ENCODE data around the gene SLC12A6.
"Not testable (repeated sequence)": the region's sequence is repeated elsewhere in the genome, so short reads cannot be mapped to it uniquely, and the experiment has no call there.

SLC12A6 gene

GRCh38 chr15:34342213-34342736 is 4.7 kb upstream of the SLC12A6 start:
- not testable (repeated sequence) for H3K4me3 Mint-ChIP-seq; DNase-seq (ENCODE audit: low spot score in 2 of 2)

GRCh38 chr15:34341381-34342212 is 4.0 kb upstream of the SLC12A6 start:
- Mint-ChIP-seq H3K27ac (no peak overlapping the region), H3K4me1 (peaks cover 19% of the 10 kb centered on the region), H3K4me3 (no peak overlapping the region), H3K9me3 (no peaks in the 10 kb centered on the region), H3K36me3 (peaks cover 55% of the 10 kb centered on the region)
- ATAC-seq (no peak), DNase-seq (ENCODE audit: low spot score in 2 of 2) (no peak)

More at GRCh38 chr15:34342213-34342736, 4.7 kb upstream of the SLC12A6 start:
- peaks cover 12% of the 10 kb centered on the region for H3K4me1 Mint-ChIP-seq
- not testable (repeated sequence) for H3K9me3 Mint-ChIP-seq, ATAC-seq, H3K27ac Mint-ChIP-seq
- peaks cover 48% of the 10 kb centered on the region for H3K36me3 Mint-ChIP-seq

- no peak overlapping the region for H3K4me3 Mint-ChIP-seq
- DNase-seq (ENCODE audit: low spot score in 2 of 2) (no peak), ATAC-seq (no peak)
- peaks cover 32% of the 10 kb centered on the region for H3K4me1 Mint-ChIP-seq
- H3K9me3 Mint-ChIP-seq = no peaks in the 10 kb centered on the region
- H3K36me3 Mint-ChIP-seq = peaks cover 58% of the 10 kb centered on the region
- no peak overlapping the region for H3K27ac Mint-ChIP-seq
Measured at GRCh38 chr15:34339946-34340345, 2.4 kb upstream of the SLC12A6 start.

GRCh38 chr15:34338347-34338746 is 766 bp upstream of the SLC12A6 start:
- H3K4me3 Mint-ChIP-seq = peak overlapping the region; percentile 96
- peaks cover 58% of the 10 kb centered on the region for H3K36me3 Mint-ChIP-seq
- H3K9me3 Mint-ChIP-seq = no peaks in the 10 kb centered on the region
- DNase-seq (ENCODE audit: low spot score in 2 of 2) (no peak), ATAC-seq (no peak)
- peaks cover 39% of the 10 kb centered on the region for H3K4me1 Mint-ChIP-seq
- no peak overlapping the region for H3K27ac Mint-ChIP-seq

GRCh38 chr15:34336991-34337556 is 507 bp downstream of the SLC12A6 start:
- Mint-ChIP-seq H3K36me3 (peaks cover 56% of the 10 kb centered on the region), H3K9me3 (no peaks in the 10 kb centered on the region), H3K4me3 (peak overlapping the region; percentile 96), H3K4me1 (peaks cover 41% of the 10 kb centered on the region), H3K27ac (peak overlapping the region; percentile 95)
- DNase-seq (ENCODE audit: low spot score in 2 of 2) (no peak), ATAC-seq (peak; percentile 11)

- Mint-ChIP-seq H3K4me3 (peak overlapping the region; percentile 96), H3K27ac (peak overlapping the region; percentile 95), H3K9me3 (no peaks in the 10 kb centered on the region), H3K36me3 (peaks cover 49% of the 10 kb centered on the region), H3K4me1 (peaks cover 41% of the 10 kb centered on the region)
- ATAC-seq (no peak), DNase-seq (ENCODE audit: low spot score in 2 of 2) (no peak)
Measured at GRCh38 chr15:34336231-34336990, 1.2 kb downstream of the SLC12A6 start.

- ATAC-seq = no peak
- peaks cover 39% of the 10 kb centered on the region for H3K36me3 Mint-ChIP-seq
- peaks cover 42% of the 10 kb centered on the region for H3K4me1 Mint-ChIP-seq
- peak overlapping the region; percentile 95 for H3K27ac Mint-ChIP-seq
- DNase-seq (ENCODE audit: low spot score in 2 of 2) = no peak
- peak overlapping the region; percentile 96 for H3K4me3 Mint-ChIP-seq
- no peaks in the 10 kb centered on the region for H3K9me3 Mint-ChIP-seq
Measured at GRCh38 chr15:34335176-34336032, 2.2 kb downstream of the SLC12A6 start.

GRCh38 chr15:34334672-34335071 is 2.9 kb downstream of the SLC12A6 start:
- no peak for DNase-seq (ENCODE audit: low spot score in 2 of 2)
- no peak for ATAC-seq
- peak overlapping the region; percentile 95 for H3K27ac Mint-ChIP-seq
- peaks cover 32% of the 10 kb centered on the region for H3K36me3 Mint-ChIP-seq
- no peaks in the 10 kb centered on the region for H3K9me3 Mint-ChIP-seq
- H3K4me3 Mint-ChIP-seq = peak overlapping the region; percentile 96
- H3K4me1 Mint-ChIP-seq = peaks cover 42% of the 10 kb centered on the region

- no peak overlapping the region for H3K27ac Mint-ChIP-seq
- H3K4me3 Mint-ChIP-seq = peak overlapping the region; percentile 96
- no peak for DNase-seq (ENCODE audit: low spot score in 2 of 2)
- no peak for ATAC-seq
- H3K9me3 Mint-ChIP-seq = no peaks in the 10 kb centered on the region
- H3K36me3 Mint-ChIP-seq = peaks cover 12% of the 10 kb centered on the region
- peaks cover 51% of the 10 kb centered on the region for H3K4me1 Mint-ChIP-seq
Measured at GRCh38 chr15:34332553-34333120, 4.9 kb downstream of the SLC12A6 start.

- Mint-ChIP-seq H3K4me1 (peaks cover 47% of the 10 kb centered on the region), H3K36me3 (peaks cover 5% of the 10 kb centered on the region), H3K9me3 (no peaks in the 10 kb centered on the region), H3K4me3 (peak overlapping the region; percentile 13), H3K27ac (peak overlapping the region; percentile 1)
- ATAC-seq (peak; percentile 82), DNase-seq (ENCODE audit: low spot score in 2 of 2) (no peak)
Measured at GRCh38 chr15:34331809-34332208, 5.8 kb downstream of the SLC12A6 start.

- H3K9me3 Mint-ChIP-seq = no peaks in the 10 kb centered on the region
- peak overlapping the region; percentile 29 for H3K27ac Mint-ChIP-seq
- no peak for ATAC-seq
- H3K4me1 Mint-ChIP-seq = peaks cover 32% of the 10 kb centered on the region
- no peaks in the 10 kb centered on the region for H3K36me3 Mint-ChIP-seq
- H3K4me3 Mint-ChIP-seq = no peak overlapping the region
- no peak for DNase-seq (ENCODE audit: low spot score in 2 of 2)
Measured at GRCh38 chr15:34330279-34330678, 7.3 kb downstream of the SLC12A6 start.

GRCh38 chr15:34329006-34329405 is 8.6 kb downstream of the SLC12A6 start:
- H3K27ac Mint-ChIP-seq = no peak overlapping the region
- H3K36me3 Mint-ChIP-seq = no peaks in the 10 kb centered on the region
- H3K4me3 Mint-ChIP-seq = no peak overlapping the region
- DNase-seq (ENCODE audit: low spot score in 2 of 2) (no peak), ATAC-seq (no peak)
- peaks cover 28% of the 10 kb centered on the region for H3K4me1 Mint-ChIP-seq
- H3K9me3 Mint-ChIP-seq = no peaks in the 10 kb centered on the region

- Mint-ChIP-seq H3K27ac (peak overlapping the region; percentile 23), H3K4me3 (peak overlapping the region; percentile 21)
- no peak for ATAC-seq
Measured at GRCh38 chr15:34327906-34328305, 9.7 kb downstream of the SLC12A6 start.

GRCh38 chr15:34325368-34325767 is 12.2 kb downstream of the SLC12A6 start:
- Mint-ChIP-seq H3K36me3 (no peaks in the 10 kb centered on the region), H3K4me3 (no peak overlapping the region), H3K27ac (peak overlapping the region; percentile 43), H3K9me3 (no peaks in the 10 kb centered on the region), H3K4me1 (peaks cover 9% of the 10 kb centered on the region)
- ATAC-seq (no peak), DNase-seq (ENCODE audit: low spot score in 2 of 2) (no peak)

More at GRCh38 chr15:34327906-34328305, 9.7 kb downstream of the SLC12A6 start:
- no peak for DNase-seq (ENCODE audit: low spot score in 2 of 2)
- H3K4me1 Mint-ChIP-seq = peaks cover 25% of the 10 kb centered on the region
- H3K36me3 Mint-ChIP-seq = no peaks in the 10 kb centered on the region
- H3K9me3 Mint-ChIP-seq = no peaks in the 10 kb centered on the region

Data from stimulated activated effector memory CD8-positive, alpha-beta T cell treated with anti-CD3 and anti-CD28 coated beads, Interleukin-12 subunit alpha, Interleukin-12 subunit beta, amount 100 ng/mL, for 72 hours (primary cell).